NCI-H82 treated with DMSO at 0.1 percent for 48 hours (cell line): ENCODE results near the gene MARCHF2.
A peak's percentile ranks its signal among the peaks of the same experiment; 100 is the strongest.

Source experiments
- DNase-seq: peaks from one replicate; lab custom pipeline; 2025; ENCODE audit not compliant: unreplicated experiment; lab: John Stamatoyannopoulos, UW

The MARCHF2 gene

DNA sequence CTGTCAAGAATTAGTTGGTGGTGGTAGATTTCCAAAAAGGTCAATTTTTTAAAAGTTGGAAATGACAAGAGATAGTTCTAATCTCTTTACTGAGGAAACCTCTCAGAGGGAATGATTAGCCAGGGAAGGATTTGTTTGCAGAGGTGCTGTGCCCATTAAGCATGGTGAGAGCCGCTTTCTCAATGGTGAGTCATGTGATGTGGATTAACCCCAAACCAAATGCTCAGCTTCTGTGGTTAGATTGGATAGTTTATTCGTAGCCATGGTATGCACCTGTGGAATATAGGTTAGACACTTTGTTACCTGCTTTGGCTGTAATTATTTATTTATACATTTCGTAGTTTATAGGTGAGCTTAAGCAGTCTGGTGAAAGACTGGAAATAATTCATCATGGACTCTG is 38.8 kb downstream of the MARCHF2 start:
- DNase-seq: peak; percentile 17

DNA sequence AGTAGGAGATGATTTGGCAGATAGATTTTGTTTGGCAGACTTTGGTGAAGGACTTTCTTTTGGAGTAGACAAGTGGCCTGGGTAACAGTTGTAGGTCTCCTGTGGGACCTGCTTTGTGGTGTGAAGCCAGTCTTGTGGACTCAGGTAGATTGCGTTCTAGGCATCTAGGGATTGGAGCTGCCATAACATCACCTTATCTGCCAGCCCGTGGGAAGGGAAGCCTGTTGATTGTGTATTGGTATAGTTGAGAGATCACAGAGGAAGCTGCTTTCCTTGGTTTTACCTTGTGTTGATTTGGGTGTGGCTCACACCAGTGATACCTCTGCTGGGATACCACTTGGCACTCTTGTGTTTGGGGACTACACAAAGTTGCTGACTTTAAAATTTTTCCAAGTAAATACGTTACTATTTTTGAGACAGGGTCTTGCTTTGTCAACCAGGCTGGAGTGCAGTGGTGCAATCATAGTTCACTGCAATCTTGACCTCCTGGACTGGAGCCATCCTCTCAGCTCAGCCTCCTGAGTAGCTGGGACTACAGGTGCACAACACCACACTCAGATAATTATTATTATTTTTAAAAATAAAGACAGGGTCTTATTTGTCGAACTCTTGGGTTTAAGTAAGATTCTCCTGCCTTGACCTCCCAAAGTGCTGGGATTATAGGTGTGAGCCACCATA is 39.5 kb downstream of the MARCHF2 start:
- no peak for DNase-seq

DNA sequence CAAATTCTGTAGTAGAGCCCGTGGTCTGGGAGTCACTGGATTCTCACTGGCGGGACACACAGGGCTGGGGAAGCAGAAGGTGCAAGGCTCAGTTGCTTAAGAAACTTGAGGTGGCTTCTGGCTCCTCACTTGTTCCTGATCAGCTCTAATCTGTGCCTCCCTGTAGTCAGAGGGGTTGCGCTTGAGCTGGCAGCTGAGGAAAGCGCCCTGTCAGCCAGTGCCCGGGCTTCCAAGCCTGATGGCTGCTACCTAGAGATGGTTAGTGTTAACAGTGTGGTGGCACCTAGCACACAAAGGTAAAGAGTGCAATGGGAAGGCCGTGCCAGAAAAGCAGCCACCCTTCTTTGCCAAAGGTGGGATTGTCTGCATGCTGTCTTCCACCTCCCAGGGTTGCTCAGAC is 40.5 kb downstream of the MARCHF2 start:
- no peak for DNase-seq

DNA sequence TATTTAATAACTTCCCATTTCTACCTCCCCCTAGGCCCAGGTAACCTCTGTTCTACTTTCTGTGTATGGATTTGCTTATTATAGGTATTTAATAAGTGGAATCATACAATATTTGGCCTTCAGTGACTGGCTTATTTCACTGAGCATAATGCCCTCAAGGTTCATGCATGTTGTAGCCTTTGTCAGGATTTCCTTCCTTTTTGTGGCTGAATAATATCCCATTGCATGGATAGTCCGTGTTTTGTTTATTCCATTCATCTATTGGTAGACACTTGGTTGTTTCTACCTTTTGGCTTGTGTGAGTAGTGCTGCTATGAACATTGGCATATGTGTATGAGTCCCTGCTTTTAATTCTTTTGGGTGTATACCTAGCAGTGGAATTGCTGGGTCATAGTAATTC is 41.1 kb downstream of the MARCHF2 start:
- DNase-seq: no peak

DNA sequence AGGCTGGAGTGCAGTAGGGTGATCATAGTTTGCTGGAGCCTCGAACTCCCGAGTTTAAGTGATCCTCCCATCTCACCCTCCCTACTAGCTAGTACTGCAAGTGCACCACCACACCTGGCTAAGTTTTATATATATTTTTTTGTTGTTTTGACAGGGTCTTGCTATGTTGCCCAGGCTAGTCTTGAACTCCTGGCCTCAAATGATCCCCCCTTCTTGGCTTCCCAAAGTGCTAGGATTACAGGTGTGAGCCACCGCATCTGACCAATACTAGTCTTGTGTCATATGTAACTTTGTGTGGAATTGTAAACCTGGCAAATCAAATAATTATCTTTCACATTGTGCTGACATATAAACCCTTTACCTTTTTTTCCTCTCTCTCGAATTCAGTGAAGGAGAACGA is 41.9 kb downstream of the MARCHF2 start:
- DNase-seq: no peak

DNA sequence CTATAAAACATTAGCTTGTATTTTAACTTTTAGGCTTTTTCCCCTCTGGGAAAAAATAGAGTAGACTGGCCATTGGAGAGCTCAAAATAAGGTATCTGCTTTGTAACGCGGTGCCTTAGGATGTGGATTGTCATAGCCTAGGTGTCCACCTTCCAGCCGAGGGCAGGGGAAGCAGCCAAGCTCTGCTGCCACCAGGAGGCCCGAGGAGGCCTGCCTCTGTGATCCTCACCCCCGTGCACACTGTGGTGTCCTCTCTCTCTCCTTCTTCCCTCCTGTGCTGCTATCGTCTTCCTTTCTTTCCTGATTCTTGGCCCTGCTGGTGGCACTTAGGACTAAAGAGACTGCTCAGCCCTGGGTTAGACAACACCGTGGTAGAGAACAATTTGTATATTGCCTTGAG is 43.0 kb downstream of the MARCHF2 start:
- no peak for DNase-seq

DNA sequence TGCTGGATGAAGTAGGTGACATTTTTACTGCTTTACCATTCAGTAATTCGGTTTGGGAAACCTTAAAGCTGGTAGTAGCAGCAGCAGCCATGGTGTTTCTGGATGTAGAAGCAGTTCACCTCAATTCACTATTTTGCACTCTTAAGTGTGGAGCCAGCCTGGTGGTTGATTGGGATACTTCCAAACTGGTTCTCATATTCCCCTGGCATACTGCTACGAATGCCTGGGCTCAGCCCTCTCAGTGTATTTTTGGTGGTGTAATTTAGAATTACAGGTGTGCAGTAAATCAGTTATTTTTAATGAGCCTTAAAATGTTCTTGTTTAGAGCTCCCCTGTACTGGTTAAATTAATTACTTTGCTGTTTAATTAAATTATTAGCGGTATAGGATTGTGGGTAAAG is 44.1 kb downstream of the MARCHF2 start:
- no peak for DNase-seq

DNA sequence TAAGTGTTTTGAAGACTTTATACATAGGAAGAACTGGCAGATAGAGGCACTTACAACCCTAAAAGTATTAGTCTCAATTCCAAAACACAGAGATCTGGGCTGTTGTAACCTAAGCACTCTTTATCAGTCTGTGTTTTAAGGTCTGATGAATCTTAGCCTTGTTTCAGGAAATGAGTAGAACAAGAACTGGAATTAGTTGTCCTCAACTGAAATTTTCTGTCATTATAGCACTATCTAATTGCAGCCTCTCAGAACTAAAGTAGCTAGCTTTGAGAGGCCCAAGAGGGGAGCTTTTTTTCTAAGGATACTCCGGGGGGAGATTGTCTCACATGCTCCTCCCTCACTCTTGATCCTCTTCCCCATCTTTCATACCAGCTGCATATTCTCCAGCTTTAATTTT is 44.7 kb downstream of the MARCHF2 start:
- no peak for DNase-seq

DNA sequence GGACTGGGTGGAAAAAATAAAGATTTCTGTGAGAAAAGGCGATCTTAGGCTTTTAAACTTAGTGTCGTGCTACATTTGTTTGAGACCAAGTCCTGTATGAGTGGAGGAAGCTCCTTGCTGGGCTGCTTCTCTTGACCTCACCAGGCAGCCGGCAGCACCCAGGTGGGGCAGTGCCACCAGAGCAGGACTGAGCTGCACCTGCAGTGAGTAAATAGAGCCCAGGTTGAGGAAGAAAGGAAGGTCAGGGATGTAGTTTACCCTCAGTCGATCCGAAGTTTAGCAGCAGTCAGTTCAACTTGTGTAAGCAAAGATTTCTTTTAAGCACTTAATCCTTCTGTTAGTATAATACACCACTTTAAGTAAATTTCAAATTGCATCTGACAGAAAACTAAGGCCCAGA is 45.3 kb downstream of the MARCHF2 start:
- no peak for DNase-seq

DNA sequence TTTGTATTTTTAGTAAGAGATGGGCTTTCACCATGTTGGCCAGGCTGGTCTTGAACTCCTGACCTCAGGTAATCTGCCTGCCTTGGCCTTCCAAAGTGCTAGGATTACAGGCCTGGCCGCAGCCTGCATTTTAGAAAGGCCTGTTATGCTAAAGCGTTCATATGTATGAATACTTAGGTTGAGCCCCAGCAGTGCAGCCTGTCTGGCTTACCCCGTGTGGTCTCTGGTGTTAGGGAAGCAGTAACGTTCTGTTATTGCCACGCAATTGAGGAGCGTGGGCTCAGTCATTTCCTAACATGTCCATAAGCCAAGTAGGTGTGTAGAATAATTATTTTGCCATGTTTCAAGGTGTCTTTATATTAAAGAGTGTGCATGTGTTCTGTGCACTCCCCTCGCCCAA is 46.0 kb downstream of the MARCHF2 start:
- no peak for DNase-seq

DNA sequence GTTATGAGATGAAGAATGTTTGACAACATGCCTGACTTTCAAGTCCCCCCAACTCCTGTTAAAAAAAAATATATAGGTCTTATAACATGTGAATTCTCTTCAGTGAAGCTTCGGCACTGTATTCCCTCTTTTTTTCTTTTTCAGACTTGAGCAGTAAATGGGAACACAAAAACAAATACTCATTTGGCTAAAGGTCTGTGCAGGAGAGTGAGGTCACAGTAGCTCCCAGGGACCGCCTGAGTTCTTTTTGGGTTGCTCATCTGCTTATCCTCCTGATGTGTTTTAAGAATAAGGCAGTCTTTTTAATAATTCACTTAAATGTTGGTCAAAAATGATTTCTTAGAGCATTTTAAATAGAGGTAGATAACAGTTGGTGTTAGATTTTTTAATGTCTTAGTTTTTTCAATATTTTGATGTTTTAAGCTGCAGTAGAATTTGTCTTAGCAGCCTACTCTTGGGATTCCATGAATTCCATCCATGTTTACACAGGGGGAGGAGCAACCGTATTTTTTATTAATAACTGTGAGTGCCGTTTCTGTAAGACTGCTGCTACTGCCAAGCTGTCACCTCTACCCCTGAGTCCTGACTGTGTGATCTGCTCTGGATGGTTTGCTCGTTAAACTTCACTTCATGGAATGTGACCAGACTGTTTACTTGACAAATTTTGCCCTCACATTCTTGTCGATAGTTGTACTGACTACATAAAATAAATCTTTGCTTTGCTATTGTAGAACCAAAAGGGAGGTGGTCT is 46.6 kb downstream of the MARCHF2 start:
- DNase-seq: no peak

DNA sequence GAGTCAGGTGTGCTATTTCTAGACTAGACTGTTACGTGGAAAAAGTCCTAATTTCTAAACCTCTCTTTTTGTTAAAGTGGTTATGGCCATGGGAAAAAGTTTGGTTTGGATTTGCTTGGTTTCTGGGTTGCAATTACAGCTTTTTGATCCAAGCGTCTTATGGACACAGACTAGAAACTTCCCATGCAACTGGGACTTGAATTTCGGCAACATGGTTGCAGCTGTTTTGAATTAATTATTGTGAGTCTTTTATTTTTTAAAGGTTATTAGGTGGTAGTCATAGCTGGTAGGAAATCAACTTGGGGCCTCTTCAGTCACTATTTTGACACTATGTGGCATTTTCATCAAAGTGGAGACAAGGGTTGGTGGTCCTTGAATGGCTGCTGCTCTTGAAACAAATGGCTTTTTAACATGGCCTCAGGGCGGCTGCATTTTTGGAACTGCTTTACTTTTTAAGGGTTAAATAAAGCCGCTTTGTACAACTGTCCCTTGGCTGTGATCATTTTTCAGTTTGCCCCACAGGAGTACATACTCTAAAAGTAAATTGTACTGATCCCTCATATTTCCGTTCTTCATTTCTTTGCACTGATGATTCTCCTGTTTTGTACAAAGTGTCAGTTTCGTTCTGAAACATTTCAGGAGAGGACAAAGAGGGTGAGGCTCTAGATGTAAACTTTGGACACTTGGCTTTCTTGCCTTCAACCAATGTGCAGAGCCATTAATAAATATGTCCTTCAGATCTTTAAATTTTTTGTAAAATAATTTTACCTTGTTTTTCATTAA is 47.6 kb downstream of the MARCHF2 start:
- no peak for DNase-seq

DNA sequence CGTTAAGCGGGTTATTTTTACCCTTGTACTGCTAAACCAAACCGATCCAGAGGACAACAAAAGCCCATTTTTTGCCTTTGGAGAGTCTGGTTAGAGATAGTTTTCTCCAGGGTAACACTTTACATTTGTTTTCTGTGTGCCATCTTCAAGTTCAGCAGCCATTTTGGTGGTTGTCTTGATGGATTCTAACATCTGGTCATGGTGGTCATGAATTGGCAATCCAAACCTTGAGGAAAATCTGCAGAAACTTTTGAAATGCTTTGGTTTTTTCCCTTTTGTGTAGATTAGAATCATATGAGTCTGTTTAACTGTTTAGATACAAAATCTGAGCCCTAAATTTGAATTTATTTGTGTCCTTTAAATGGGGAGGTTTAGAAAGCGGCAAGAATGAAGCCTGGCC is 48.3 kb downstream of the MARCHF2 start:
- no peak for DNase-seq

DNA sequence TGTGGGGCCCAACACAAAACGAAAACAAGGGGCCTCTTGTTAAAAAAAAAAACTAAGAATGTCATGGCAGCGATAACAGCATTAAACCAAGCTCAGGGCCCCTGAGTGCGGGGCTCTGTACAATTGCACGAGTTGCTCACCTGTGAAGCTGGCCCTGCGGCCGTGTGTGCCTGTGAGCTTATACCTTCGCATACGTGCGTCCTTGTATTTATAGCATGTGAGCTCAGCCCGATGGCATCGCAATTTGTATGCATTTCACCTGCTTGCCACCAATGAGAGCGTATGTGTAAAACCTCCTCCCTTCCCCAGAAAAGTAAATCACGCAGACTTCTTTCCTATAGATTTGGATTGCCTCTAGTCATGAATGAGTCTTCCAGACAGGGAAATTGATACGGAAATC is 48.8 kb downstream of the MARCHF2 start:
- DNase-seq: no peak

DNA sequence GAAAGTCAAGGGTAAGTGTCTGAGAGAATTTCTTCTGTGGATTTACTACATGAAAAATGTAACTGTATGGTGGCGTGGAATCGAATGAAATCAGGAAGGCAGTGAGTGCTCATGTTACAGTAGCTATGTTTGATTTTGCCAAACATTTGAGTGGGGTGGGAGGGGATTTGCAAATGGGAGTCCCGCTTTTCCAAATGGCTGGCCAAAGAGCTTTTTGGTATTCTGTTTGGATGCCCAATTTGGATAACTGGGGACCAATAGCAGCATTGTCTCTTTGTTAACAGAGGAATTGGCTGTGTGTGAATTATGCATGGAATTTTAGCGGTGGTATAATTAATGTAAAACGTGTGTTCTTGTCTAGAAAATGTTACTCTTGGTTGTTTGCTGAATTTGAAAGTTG is 49.5 kb downstream of the MARCHF2 start:
- DNase-seq: no peak

DNA sequence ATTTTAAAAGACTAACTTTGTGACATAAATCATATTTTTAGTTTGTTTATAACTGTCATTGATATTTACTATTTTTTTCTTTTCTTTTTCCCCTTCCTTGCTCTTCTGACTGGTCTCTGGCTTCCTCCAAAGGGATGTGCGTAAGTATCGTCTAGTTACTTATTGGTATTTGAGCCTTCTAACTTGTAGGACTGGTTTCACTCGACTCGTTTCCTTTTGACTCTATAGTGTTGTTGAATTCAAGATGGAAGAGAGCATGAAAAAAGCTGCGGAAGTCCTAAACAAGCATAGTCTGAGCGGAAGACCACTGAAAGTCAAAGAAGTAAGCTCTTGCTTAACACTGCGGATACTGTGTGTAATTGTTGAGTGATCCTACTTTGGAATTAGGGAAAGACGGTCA is 50.3 kb downstream of the MARCHF2 start:
- DNase-seq: no peak

DNA sequence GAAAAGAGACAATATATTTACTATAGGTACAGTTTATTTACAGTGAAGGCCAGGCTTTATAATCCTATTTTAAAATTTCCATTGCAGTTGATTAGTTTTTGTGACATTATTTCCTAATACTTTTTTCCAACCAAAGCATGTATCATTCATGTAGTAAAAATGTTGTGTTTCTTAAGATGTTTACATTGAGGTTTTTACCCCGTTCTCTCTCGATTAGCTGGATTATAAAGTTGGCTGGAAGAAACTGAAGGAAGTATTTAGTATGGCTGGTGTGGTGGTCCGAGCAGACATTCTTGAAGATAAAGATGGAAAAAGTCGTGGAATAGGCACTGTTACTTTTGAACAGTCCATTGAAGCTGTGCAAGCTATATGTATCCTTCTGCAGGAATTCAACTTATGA is 52.9 kb downstream of the MARCHF2 start:
- DNase-seq: no peak

DNA sequence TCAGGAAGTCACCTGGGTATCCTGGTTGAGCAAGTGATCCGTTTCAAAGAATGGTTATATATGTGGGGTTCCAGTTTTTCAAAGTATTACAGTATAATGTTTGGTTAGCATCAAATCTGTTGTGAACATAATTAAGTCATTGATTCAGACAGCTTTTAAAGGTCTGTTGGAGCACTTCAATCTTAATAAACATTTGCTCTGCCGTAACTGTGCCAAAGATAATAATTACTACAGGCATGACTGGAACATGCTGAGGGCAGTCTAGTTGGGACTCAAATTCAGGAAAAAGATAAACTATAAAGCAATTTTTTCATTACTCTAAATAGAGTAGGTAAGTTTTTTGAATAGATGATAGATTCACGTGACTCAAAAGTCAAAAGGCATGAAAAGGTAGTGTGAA is 55.0 kb downstream of the MARCHF2 start:
- no peak for DNase-seq

DNA sequence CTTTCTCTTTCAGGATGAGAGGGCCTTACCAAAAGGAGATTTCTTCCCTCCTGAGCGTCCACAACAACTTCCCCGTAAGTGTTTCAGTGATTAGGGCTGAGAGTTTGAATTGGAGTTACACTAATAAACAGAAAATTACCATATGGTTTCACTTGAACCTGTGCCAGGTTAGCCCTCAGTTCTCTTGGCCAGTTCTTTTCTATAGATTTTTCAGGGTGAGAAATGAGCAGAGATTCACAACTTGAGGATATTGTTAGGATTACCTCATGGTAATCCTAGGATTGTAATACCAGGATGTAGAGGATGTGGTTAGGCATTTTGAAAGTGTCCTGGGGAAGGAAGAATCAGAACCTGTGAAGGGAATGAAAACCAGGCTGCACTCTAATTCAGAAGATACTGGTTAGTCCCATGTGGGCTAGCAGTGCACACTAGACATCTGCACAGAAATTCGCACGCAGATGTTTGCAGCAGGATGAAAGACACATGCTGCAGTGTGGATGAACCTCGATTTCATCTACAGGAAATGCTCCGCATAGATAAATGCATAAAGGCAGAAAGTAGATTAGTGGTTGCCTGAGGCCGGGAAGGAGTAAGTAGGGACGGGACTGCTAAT is 55.8 kb downstream of the MARCHF2 start:
- DNase-seq: no peak

DNA sequence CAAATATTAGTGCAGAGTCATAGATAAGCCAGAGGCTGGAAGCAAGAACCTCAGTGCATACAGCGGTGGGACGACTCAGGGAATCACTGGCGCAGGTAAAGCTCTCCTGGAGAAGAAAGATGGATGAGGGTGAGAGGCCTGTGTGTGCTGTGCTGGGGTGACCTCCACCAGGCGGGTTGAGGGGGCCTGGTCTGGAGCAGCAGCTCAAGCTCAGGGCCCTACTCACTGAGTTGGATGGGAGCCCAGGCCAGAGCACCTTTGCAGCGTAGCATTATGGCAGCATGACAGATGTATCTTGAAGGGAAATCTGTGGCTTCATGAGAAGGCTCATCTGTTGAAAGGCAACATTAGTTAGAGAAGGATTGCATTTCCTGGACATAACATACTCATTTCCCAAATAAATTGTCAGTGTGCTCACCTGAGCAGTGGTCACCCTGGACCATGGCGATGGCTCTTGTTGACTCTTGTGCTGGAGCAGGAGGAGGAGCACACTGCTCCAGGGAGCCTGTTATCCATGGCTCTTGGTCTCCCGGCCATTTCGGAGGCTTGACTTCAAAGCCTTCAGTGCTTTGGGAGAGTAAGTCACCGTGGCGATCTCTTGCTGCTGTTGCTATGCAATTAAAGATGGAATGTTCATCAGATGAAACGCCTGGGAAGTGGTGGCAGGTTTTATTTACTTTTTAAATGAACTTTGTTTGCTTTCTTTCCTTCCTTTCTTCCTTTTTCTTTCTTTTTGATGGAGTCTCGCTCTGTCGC is 56.7 kb downstream of the MARCHF2 start:
- DNase-seq: no peak
